NCI-H446 (cell line): ENCODE results near the gene SPATA31A3.
"Not testable (repeated sequence)": the region's sequence is repeated elsewhere in the genome, so short reads cannot be mapped to it uniquely, and the experiment has no call there.

ENCODE experiments used
- DNase-seq, 2 experiments: peaks; one replicate each; lab custom pipeline; 2025; lab: John Stamatoyannopoulos, UW

Gene SPATA31A3

DNA sequence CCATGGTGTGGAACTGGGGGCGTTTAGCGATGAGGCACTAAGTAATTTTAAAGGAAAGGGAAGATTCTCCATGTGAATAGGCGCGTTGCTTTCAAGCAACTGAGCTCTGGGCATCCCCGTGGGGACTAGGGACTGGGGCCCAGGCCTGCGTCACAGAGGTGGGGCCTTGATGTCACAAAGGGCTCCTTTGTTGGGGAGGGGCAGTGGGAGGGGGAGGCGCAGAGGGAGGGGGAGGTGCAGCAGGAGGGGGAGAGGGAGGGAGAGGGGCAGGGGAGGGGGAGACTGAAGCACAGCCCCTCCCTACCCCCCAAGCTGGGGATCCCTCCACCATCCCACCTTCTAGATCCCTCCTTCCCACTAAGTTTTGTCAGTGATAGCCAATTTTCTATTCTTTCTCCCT lies at the start of gene SPATA31A3:
Gene SPATA31A3, minus strand, starts transcription at position 101 of the 400 bp plus-strand sequence. Its CDS starts 29 bp downstream, at position 72.
- DNase-seq: not testable (repeated sequence)

DNA sequence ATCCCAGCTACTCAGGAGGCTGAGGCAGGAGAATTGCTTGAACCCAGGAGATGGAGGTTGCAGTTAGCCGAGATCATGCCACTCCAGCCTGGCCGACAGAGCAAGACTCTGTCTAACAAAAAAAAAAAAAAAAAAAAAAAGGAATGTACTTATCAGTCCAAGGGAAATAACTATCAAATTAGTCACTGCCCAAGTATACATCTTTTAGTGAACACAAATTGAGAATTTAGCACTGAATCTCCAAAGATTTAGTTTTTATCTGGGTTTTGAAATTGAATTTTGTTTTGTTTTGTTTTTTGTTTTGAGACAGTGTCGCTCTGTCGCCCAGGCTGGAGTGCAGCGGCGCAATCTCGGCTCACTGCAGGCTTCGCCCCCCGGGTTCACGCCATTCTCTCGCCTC lies 39.8 kb downstream of the SPATA31A3 start:
- DNase-seq: not testable (repeated sequence)

DNA sequence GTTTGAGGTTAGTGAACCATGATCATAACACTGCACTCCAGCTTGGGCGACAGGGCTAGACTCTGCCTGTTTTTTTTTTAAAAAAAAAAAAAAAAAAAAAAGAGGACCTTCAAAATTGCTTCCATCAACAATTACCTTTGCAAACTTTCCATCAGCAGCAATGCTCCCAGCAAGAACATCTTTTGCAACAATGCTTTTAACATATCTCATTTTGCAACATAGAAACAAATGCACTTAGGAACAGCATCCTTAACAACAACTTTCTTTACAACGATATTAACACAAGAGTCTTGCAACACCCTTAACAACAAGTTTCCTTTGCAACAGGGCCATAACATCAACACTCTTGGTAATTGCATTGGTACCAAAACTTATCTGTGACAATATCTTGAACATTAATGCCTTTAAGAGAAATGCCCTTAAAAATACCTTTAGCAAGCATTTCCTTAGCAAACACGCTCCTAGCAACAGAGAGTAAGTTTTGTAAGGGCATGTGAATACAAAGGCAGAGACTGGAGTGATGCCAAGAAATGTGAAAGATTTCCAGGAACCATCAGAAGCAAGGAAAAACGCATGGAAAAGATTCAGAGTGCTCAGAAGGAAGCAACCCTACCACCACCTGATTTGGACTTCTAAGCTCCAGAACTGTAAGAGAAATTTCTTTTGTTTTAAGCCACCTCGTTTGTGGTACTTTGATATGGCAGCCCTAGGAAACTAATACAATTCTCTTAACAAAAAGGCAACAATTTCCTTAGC lies 49.8 kb downstream of the SPATA31A3 start:
- DNase-seq: not testable (repeated sequence)

- DNase-seq: not testable (repeated sequence)
These were observed 52.2 kb downstream of the SPATA31A3 start for GRCh38 chr9:66939878-66940830.

DNA sequence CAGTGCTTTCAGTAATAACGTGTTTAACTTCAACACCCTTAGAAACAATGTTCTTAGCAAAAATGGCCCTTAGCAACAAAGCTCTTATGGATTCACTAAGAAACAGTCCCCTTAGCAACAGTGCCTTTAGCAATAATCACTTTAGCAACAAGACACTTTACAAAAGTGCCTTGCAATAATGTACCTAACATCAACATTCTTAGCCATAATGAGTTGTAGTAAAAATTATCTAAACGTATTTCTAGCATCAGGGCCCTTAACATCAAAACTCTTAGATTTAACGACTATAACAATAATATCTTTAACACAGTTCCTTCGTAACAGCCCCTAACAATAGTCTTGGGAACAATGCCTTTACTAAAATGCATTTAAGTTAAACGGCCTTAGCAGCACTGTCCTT lies 54.0 kb downstream of the SPATA31A3 start:
- not testable (repeated sequence) for DNase-seq

DNA sequence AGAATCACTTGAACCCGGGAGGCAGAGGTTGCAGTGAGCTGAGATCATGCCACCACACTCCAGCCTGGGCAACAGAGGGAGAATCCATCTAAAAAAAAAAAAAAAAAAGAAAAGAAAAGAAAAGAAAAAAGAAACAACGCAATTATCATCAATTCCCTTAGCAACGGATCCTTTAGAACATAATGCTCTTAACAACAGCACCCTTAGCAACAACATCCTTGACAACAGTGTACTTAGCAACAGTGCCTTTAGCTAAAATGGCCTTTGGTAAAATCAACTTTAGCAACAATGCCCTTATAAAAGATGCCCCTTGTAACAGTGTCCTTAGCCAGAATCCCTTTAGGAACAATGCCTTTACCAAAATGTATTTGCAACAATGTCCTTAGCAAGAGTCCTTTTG lies 54.7 kb downstream of the SPATA31A3 start:
- DNase-seq: not testable (repeated sequence)
